GM12892 (cell line): ENCODE measurements around the gene SRD5A1. TPM values are rescaled to one million over a fixed set of nuclear protein-coding genes. Genes with fewer than 3 reads are reported as not detected.

Experiments
- DNase-seq: peaks from one replicate; pipeline ENCODE4 v3.0.0; 2011; ENCODE audit not compliant: insufficient read length
- FAIRE-seq: peaks from 2 replicates; lab custom pipeline; 2011; peaks lifted over from hg19 to GRCh38; lab: Jason Lieb, UNC
- POLR2A ChIP-seq: IDR thresholded peaks from 2 replicates; pipeline ENCODE4 v1.6.1; 2011; ENCODE audit warnings: low read depth, low read length, control low read depth
- POLR2AphosphoS5 ChIP-seq: IDR thresholded peaks from 2 replicates; pipeline ENCODE4 v1.6.1; 2011; ENCODE audit warnings: low read depth, low read length, control low read depth
- TAF1 ChIP-seq: IDR thresholded peaks from 2 replicates; pipeline ENCODE4 v1.6.1; 2011; ENCODE audit warnings: low read depth, mild to moderate bottlenecking, control low read depth, low read length, borderline replicate concordance
- polyA plus RNA-seq: library from polyadenylated mRNA; unstranded; fragments of >200 nt; gene quantifications from one replicate; pipeline ENCODE4 v1.2.1, GENCODE V29; 2012; ENCODE audit warnings: missing spikeins, inconsistent platforms; ENCODE audit not compliant: missing spikeins

Gene SRD5A1
- polyA plus RNA-seq = 6.5 TPM

- peak; percentile 95 for DNase-seq
- TF ChIP-seq POLR2AphosphoS5 (peak; percentile 84), TAF1 (peak; percentile 59; the same call in 1 of the 2 replicates), POLR2A (peak; percentile 93)
- peak; percentile 82 for FAIRE-seq
These were observed at the start of gene SRD5A1, which contains the start of gene NSUN2 for GRCh38 chr5:6632888-6633468. Gene SRD5A1 (plus strand): TSS chr5:6633440. CDS start chr5:6633577, 137 bp downstream. Gene NSUN2 (minus strand): TSS chr5:6633044. CDS start chr5:6632979, 65 bp downstream.

GRCh38 chr5:6584101-6584645, 49.1 kb upstream of the SRD5A1 start:
- no peak for FAIRE-seq
- TF ChIP-seq TAF1 = no peak
- no peak for TF ChIP-seq POLR2A
- TF ChIP-seq POLR2AphosphoS5 = no peak
- no peak for DNase-seq

- FAIRE-seq (no peak), DNase-seq (no peak)
- no peak for TF ChIP-seq TAF1
- no peak for TF ChIP-seq POLR2AphosphoS5
- TF ChIP-seq POLR2A = no peak
These were observed 48.5 kb upstream of the SRD5A1 start for GRCh38 chr5:6584727-6585126.

- FAIRE-seq = no peak
- no peak for DNase-seq
- no peak for TF ChIP-seq POLR2A
- TF ChIP-seq TAF1 = no peak
- TF ChIP-seq POLR2AphosphoS5 = no peak
These were observed 48.1 kb upstream of the SRD5A1 start for GRCh38 chr5:6585168-6585567.

GRCh38 chr5:6585939-6586646, 47.1 kb upstream of the SRD5A1 start:
- DNase-seq = no peak
- TF ChIP-seq POLR2AphosphoS5 = no peak
- no peak for TF ChIP-seq TAF1
- no peak for TF ChIP-seq POLR2A

GRCh38 chr5:6586647-6587042, 46.6 kb upstream of the SRD5A1 start:
- TF ChIP-seq POLR2A (no peak), POLR2AphosphoS5 (no peak), TAF1 (no peak)
- DNase-seq (no peak), FAIRE-seq (no peak)

More at GRCh38 chr5:6585939-6586646, 47.1 kb upstream of the SRD5A1 start:
- FAIRE-seq = no peak

GRCh38 chr5:6587171-6587570, 46.1 kb upstream of the SRD5A1 start:
- TF ChIP-seq POLR2AphosphoS5 (no peak), TAF1 (no peak), POLR2A (no peak)
- FAIRE-seq (no peak), DNase-seq (no peak)

GRCh38 chr5:6590581-6590980, 42.7 kb upstream of the SRD5A1 start:
- no peak for TF ChIP-seq POLR2A
- no peak for TF ChIP-seq TAF1
- TF ChIP-seq POLR2AphosphoS5 = no peak

GRCh38 chr5:6591671-6592288, 41.5 kb upstream of the SRD5A1 start:
- FAIRE-seq = no peak
- TF ChIP-seq POLR2A (no peak), TAF1 (no peak)
- DNase-seq = no peak

More at GRCh38 chr5:6590581-6590980, 42.7 kb upstream of the SRD5A1 start:
- FAIRE-seq (no peak), DNase-seq (no peak)

GRCh38 chr5:6592601-6593000, 40.6 kb upstream of the SRD5A1 start:
- TF ChIP-seq TAF1 (no peak), POLR2AphosphoS5 (no peak), POLR2A (no peak)
- DNase-seq (no peak), FAIRE-seq (no peak)
